Measurements from ENCODE around the gene ACTRT2. TPM values are rescaled to one million over a fixed set of nuclear protein-coding genes. Genes with fewer than 3 reads are reported as not detected.

The ACTRT2 gene
- total and polyA plus RNA-seq, 7 experiments from 2014 or later = not detected

- Mint-ChIP-seq H3K4me1 (no peaks in the 10 kb centered on the region), H3K4me3 (no peak overlapping the region), H3K9me3 (peaks cover 0 to 2% (median 0%) of the 10 kb centered on the region in 11 donors), H3K27ac (no peak overlapping the region), H3K36me3 (no peaks in the 10 kb centered on the region), H3K27me3 (peaks cover 0 to 3% (median 0%) of the 10 kb centered on the region in 5 donors)
- ChIA-PET POLR2A (no interaction called here), CTCF (no interaction called here)
- Histone ChIP-seq H3K4me1 (ENCODE audit: control insufficient read depth in 2 of 2, insufficient read depth in 2 of 2, low read length in 2 of 2) (no peaks in the 10 kb centered on the region), H3K27ac (ENCODE audit: low read depth, low read length) (no peak overlapping the region), H3K27me3 (ENCODE audit: control insufficient read depth in 2 of 2, insufficient read depth in 2 of 2, low read length in 2 of 2) (no peaks in the 10 kb centered on the region), H3K9me3 (ENCODE audit: control insufficient read depth in 2 of 3, low read length in 3 of 3) (no peaks in the 10 kb centered on the region), H3K4me3 (ENCODE audit: low read length) (no peak overlapping the region), H3K36me3 (ENCODE audit: control insufficient read depth in 2 of 3, insufficient read depth in 3 of 3, low read length in 3 of 3) (no peaks in the 10 kb centered on the region)
- intact Hi-C loops (cut with micrococcal nuclease) = no loop called here
- ATAC-seq (no peak), DNase-seq (peak in 1 of 9 donors; percentile 3)
Measured at GRCh38 chr1:3022976-3023375, 1.7 kb downstream of the ACTRT2 start.

- H3K27me3 Mint-ChIP-seq = no peaks in the 10 kb centered on the region
- POLR2A ChIA-PET = no interaction called here
- DNase-seq (peak in 1 of 9 donors; percentile 5), ATAC-seq (no peak)
- Histone ChIP-seq H3K27ac (ENCODE audit: low read depth, low read length) (no peak overlapping the region), H3K36me3 (ENCODE audit: control insufficient read depth in 2 of 3, insufficient read depth in 3 of 3, low read length in 3 of 3) (no peaks in the 10 kb centered on the region), H3K4me1 (ENCODE audit: control insufficient read depth in 2 of 2, insufficient read depth in 2 of 2, low read length in 2 of 2) (no peaks in the 10 kb centered on the region), H3K9me3 (ENCODE audit: control insufficient read depth in 2 of 3, low read length in 3 of 3) (no peaks in the 10 kb centered on the region), H3K27me3 (ENCODE audit: control insufficient read depth in 2 of 2, insufficient read depth in 2 of 2, low read length in 2 of 2) (no peaks in the 10 kb centered on the region), H3K4me3 (ENCODE audit: low read length) (no peak overlapping the region)
- H3K36me3 Mint-ChIP-seq = no peaks in the 10 kb centered on the region
- H3K27ac Mint-ChIP-seq = no peak overlapping the region
- no peaks in the 10 kb centered on the region for H3K4me1 Mint-ChIP-seq
- H3K4me3 Mint-ChIP-seq = no peak overlapping the region
- peaks cover 0 to 2% (median 0%) of the 10 kb centered on the region in 11 donors for H3K9me3 Mint-ChIP-seq
- CTCF ChIA-PET = no interaction called here
- intact Hi-C loops (cut with micrococcal nuclease) = no loop called here
Measured at GRCh38 chr1:3024019-3024418, 2.8 kb downstream of the ACTRT2 start.

GRCh38 chr1:3024588-3024987, 3.3 kb downstream of the ACTRT2 start:
- CTCF ChIA-PET = no interaction called here
- POLR2A ChIA-PET = no interaction called here
- H3K9me3 ChIP-seq (ENCODE audit: control insufficient read depth in 2 of 3, low read length in 3 of 3) = no peaks in the 10 kb centered on the region
- Mint-ChIP-seq H3K4me1 (no peaks in the 10 kb centered on the region), H3K9me3 (peaks cover 0 to 2% (median 0%) of the 10 kb centered on the region in 11 donors), H3K27me3 (no peaks in the 10 kb centered on the region), H3K27ac (no peak overlapping the region), H3K36me3 (no peaks in the 10 kb centered on the region), H3K4me3 (no peak overlapping the region)
- ATAC-seq (no peak), DNase-seq (no peak)
- H3K4me1 ChIP-seq (ENCODE audit: control insufficient read depth in 2 of 2, insufficient read depth in 2 of 2, low read length in 2 of 2) = no peaks in the 10 kb centered on the region
- no peaks in the 10 kb centered on the region for H3K36me3 ChIP-seq (ENCODE audit: control insufficient read depth in 2 of 3, insufficient read depth in 3 of 3, low read length in 3 of 3)
- no peak overlapping the region for H3K4me3 ChIP-seq (ENCODE audit: low read length)
- intact Hi-C loops (cut with micrococcal nuclease) = no loop called here
- H3K27ac ChIP-seq (ENCODE audit: low read depth, low read length) = no peak overlapping the region
- H3K27me3 ChIP-seq (ENCODE audit: control insufficient read depth in 2 of 2, insufficient read depth in 2 of 2, low read length in 2 of 2) = no peaks in the 10 kb centered on the region

GRCh38 chr1:3026124-3026523, 4.9 kb downstream of the ACTRT2 start:
- H3K4me3 Mint-ChIP-seq = no peak overlapping the region
- H3K27me3 ChIP-seq (ENCODE audit: control insufficient read depth in 2 of 2, insufficient read depth in 2 of 2, low read length in 2 of 2) = no peaks in the 10 kb centered on the region
- H3K36me3 ChIP-seq (ENCODE audit: control insufficient read depth in 2 of 3, insufficient read depth in 3 of 3, low read length in 3 of 3) = no peaks in the 10 kb centered on the region
- intact Hi-C loops (cut with micrococcal nuclease) = no loop called here
- H3K27me3 Mint-ChIP-seq = no peaks in the 10 kb centered on the region
- no peaks in the 10 kb centered on the region for H3K4me1 Mint-ChIP-seq
- ChIA-PET POLR2A (no interaction called here), CTCF (no interaction called here)
- no peaks in the 10 kb centered on the region for H3K36me3 Mint-ChIP-seq
- DNase-seq (no peak), ATAC-seq (no peak)
- H3K9me3 Mint-ChIP-seq = no peaks in the 10 kb centered on the region
- H3K27ac Mint-ChIP-seq = no peak overlapping the region
- H3K27ac ChIP-seq (ENCODE audit: low read depth, low read length) = no peak overlapping the region
- H3K9me3 ChIP-seq (ENCODE audit: control insufficient read depth in 2 of 3, low read length in 3 of 3) = no peaks in the 10 kb centered on the region
- H3K4me1 ChIP-seq (ENCODE audit: control insufficient read depth in 2 of 2, insufficient read depth in 2 of 2, low read length in 2 of 2) = no peaks in the 10 kb centered on the region
- no peak overlapping the region for H3K4me3 ChIP-seq (ENCODE audit: low read length)

- ATAC-seq = no peak
- no peak overlapping the region for H3K4me3 Mint-ChIP-seq
- no peaks in the 10 kb centered on the region for H3K9me3 Mint-ChIP-seq
- no peak overlapping the region for H3K27ac ChIP-seq (ENCODE audit: low read depth, low read length)
- ChIA-PET POLR2A (no interaction called here), CTCF (no interaction called here)
- no peaks in the 10 kb centered on the region for H3K9me3 ChIP-seq (ENCODE audit: control insufficient read depth in 2 of 3, low read length in 3 of 3)
- H3K27me3 ChIP-seq (ENCODE audit: control insufficient read depth in 2 of 2, insufficient read depth in 2 of 2, low read length in 2 of 2) = no peaks in the 10 kb centered on the region
- H3K4me1 ChIP-seq (ENCODE audit: control insufficient read depth in 2 of 2, insufficient read depth in 2 of 2, low read length in 2 of 2) = peaks cover 0 to under 1% of the 10 kb centered on the region in 2 donors
- no peaks in the 10 kb centered on the region for H3K4me1 Mint-ChIP-seq
- intact Hi-C loops (cut with micrococcal nuclease) = no loop called here
- H3K36me3 Mint-ChIP-seq = no peaks in the 10 kb centered on the region
- no peaks in the 10 kb centered on the region for H3K27me3 Mint-ChIP-seq
- no peak overlapping the region for H3K4me3 ChIP-seq (ENCODE audit: low read length)
- no peak overlapping the region for H3K27ac Mint-ChIP-seq
- no peaks in the 10 kb centered on the region for H3K36me3 ChIP-seq (ENCODE audit: control insufficient read depth in 2 of 3, insufficient read depth in 3 of 3, low read length in 3 of 3)
- peak in 1 of 9 donors; percentile 6 for DNase-seq
Measured at GRCh38 chr1:3026581-3027391, 5.5 kb downstream of the ACTRT2 start.

- no peaks in the 10 kb centered on the region for H3K27me3 ChIP-seq (ENCODE audit: control insufficient read depth in 2 of 2, insufficient read depth in 2 of 2, low read length in 2 of 2)
- Mint-ChIP-seq H3K27ac (no peak overlapping the region), H3K4me1 (peaks cover 1 to 8% (median 5%) of the 10 kb centered on the region in 7 donors), H3K36me3 (no peaks in the 10 kb centered on the region), H3K9me3 (no peaks in the 10 kb centered on the region), H3K27me3 (no peaks in the 10 kb centered on the region), H3K4me3 (no peak overlapping the region)
- ChIA-PET POLR2A (interaction anchor here (1.0 kb wide), 1 partner anchor 13 kb away, joined by 3 read pairs; no protein-coding TSS in a partner anchor), CTCF (no interaction called here)
- H3K27ac ChIP-seq (ENCODE audit: low read depth, low read length) = no peak overlapping the region
- intact Hi-C loops (cut with micrococcal nuclease) = no loop called here
- no peak overlapping the region for H3K4me3 ChIP-seq (ENCODE audit: low read length)
- no peaks in the 10 kb centered on the region for H3K36me3 ChIP-seq (ENCODE audit: control insufficient read depth in 2 of 3, insufficient read depth in 3 of 3, low read length in 3 of 3)
- no peak for ATAC-seq
- H3K9me3 ChIP-seq (ENCODE audit: control insufficient read depth in 2 of 3, low read length in 3 of 3) = no peaks in the 10 kb centered on the region
- DNase-seq = peak in 1 of 9 donors; percentile 6
- peaks cover 0 to 10% of the 10 kb centered on the region in 2 donors for H3K4me1 ChIP-seq (ENCODE audit: control insufficient read depth in 2 of 2, insufficient read depth in 2 of 2, low read length in 2 of 2)
Measured at GRCh38 chr1:3027611-3028371, 6.5 kb downstream of the ACTRT2 start.
